GM21619 (cell line): Measurements from ENCODE around the gene TWSG1.
"Not testable (repeated sequence)": the region's sequence is repeated elsewhere in the genome, so short reads cannot be mapped to it uniquely, and the experiment has no call there.

ENCODE experiments used
- ATAC-seq: cut with Tn5 transposase; IDR thresholded peaks from one replicate; pipeline ENCODE4 v1.9.1; 2021; ENCODE audit not compliant: unreplicated experiment

Gene TWSG1

GRCh38 chr18:9422816-9423519 lies 88.4 kb downstream of the TWSG1 start:
- no peak for ATAC-seq

- not testable (repeated sequence) for ATAC-seq
Observed at GRCh38 chr18:9423648-9424047, 89.1 kb downstream of the TWSG1 start.

- ATAC-seq, result not testable (repeated sequence)
Observed at GRCh38 chr18:9424235-9424634, 89.7 kb downstream of the TWSG1 start.

GRCh38 chr18:9426753-9427152 lies 92.2 kb downstream of the TWSG1 start:
- no peak for ATAC-seq

- no peak for ATAC-seq
Observed at GRCh38 chr18:9428301-9428706, 93.7 kb downstream of the TWSG1 start.

GRCh38 chr18:9428862-9429661 lies 94.5 kb downstream of the TWSG1 start:
- ATAC-seq, result no peak

GRCh38 chr18:9429662-9429993 lies 95.1 kb downstream of the TWSG1 start:
- no peak for ATAC-seq

GRCh38 chr18:9430315-9430714 lies 95.7 kb downstream of the TWSG1 start:
- ATAC-seq, result not testable (repeated sequence)

GRCh38 chr18:9431296-9431695 lies 96.7 kb downstream of the TWSG1 start:
- no peak for ATAC-seq

- not testable (repeated sequence) for ATAC-seq
Observed at GRCh38 chr18:9433122-9433521, 98.5 kb downstream of the TWSG1 start.

- ATAC-seq, result no peak
Observed at GRCh38 chr18:9433671-9434121, 99.1 kb downstream of the TWSG1 start.

GRCh38 chr18:9434122-9434701 lies 99.6 kb downstream of the TWSG1 start:
- ATAC-seq, result no peak

GRCh38 chr18:9435041-9435440 lies 100.5 kb downstream of the TWSG1 start:
- ATAC-seq, result no peak

GRCh38 chr18:9436206-9436929 lies 101.8 kb downstream of the TWSG1 start:
- ATAC-seq, result no peak

GRCh38 chr18:9437021-9437437 lies 102.5 kb downstream of the TWSG1 start:
- no peak for ATAC-seq

GRCh38 chr18:9437672-9438071 lies 103.1 kb downstream of the TWSG1 start:
- ATAC-seq, result no peak

GRCh38 chr18:9441061-9441460 lies 106.5 kb downstream of the TWSG1 start:
- no peak for ATAC-seq

GRCh38 chr18:9444549-9444948 lies 110.0 kb downstream of the TWSG1 start:
- no peak for ATAC-seq

GRCh38 chr18:9446839-9447238 lies 112.3 kb downstream of the TWSG1 start:
- no peak for ATAC-seq

- no peak for ATAC-seq
Observed at GRCh38 chr18:9447334-9447733, 112.8 kb downstream of the TWSG1 start.
